ENCODE data around the gene MERTK.
"Not testable (repeated sequence)": the region's sequence is repeated elsewhere in the genome, so short reads cannot be mapped to it uniquely, and the experiment has no call there.

The MERTK gene

GRCh38 chr2:111909997-111910396 lies 11.6 kb downstream of the MERTK start:
- DNase-seq (ENCODE audit: low read depth in 2 of 2), result not testable (repeated sequence)

- no peak for DNase-seq (ENCODE audit: low read depth in 2 of 2)
Observed at GRCh38 chr2:111910609-111911277, 12.3 kb downstream of the MERTK start.

GRCh38 chr2:111911295-111911977 lies 13.0 kb downstream of the MERTK start:
- DNase-seq (ENCODE audit: low read depth in 2 of 2), result not testable (repeated sequence)

GRCh38 chr2:111912547-111912946 lies 14.1 kb downstream of the MERTK start:
- no peak for DNase-seq (ENCODE audit: low read depth in 2 of 2)

GRCh38 chr2:111917106-111917505 lies 18.7 kb downstream of the MERTK start:
- no peak for DNase-seq (ENCODE audit: low read depth in 2 of 2)

- no peak for DNase-seq (ENCODE audit: low read depth in 2 of 2)
Observed at GRCh38 chr2:111918383-111918806, 20.0 kb downstream of the MERTK start.

GRCh38 chr2:111919365-111919764 lies 21.0 kb downstream of the MERTK start:
- DNase-seq (ENCODE audit: low read depth in 2 of 2), result no peak

GRCh38 chr2:111919794-111920608 lies 21.6 kb downstream of the MERTK start:
- DNase-seq (ENCODE audit: low read depth in 2 of 2), result no peak

GRCh38 chr2:111923276-111923804 lies 24.9 kb downstream of the MERTK start:
- no peak for DNase-seq (ENCODE audit: low read depth in 2 of 2)

GRCh38 chr2:111924617-111925107 lies 26.3 kb downstream of the MERTK start:
- DNase-seq (ENCODE audit: low read depth in 2 of 2), result no peak

GRCh38 chr2:111927723-111928122 lies 29.3 kb downstream of the MERTK start:
- no peak for DNase-seq (ENCODE audit: low read depth in 2 of 2)

- no peak for DNase-seq (ENCODE audit: low read depth in 2 of 2)
Observed at GRCh38 chr2:111930409-111930808, 32.0 kb downstream of the MERTK start.

- DNase-seq (ENCODE audit: low read depth in 2 of 2), result no peak
Observed at GRCh38 chr2:111930875-111931274, 32.5 kb downstream of the MERTK start.

GRCh38 chr2:111932841-111933291 lies 34.5 kb downstream of the MERTK start:
- no peak for DNase-seq (ENCODE audit: low read depth in 2 of 2)

- not testable (repeated sequence) for DNase-seq (ENCODE audit: low read depth in 2 of 2)
Observed at GRCh38 chr2:111933900-111934299, 35.5 kb downstream of the MERTK start.

- no peak for DNase-seq (ENCODE audit: low read depth in 2 of 2)
Observed at GRCh38 chr2:111936881-111937280, 38.5 kb downstream of the MERTK start.

GRCh38 chr2:111938392-111938791 lies 40.0 kb downstream of the MERTK start:
- DNase-seq (ENCODE audit: low read depth in 2 of 2), result no peak

- DNase-seq (ENCODE audit: low read depth in 2 of 2), result no peak
Observed at GRCh38 chr2:111940333-111941196, 42.2 kb downstream of the MERTK start.

- DNase-seq (ENCODE audit: low read depth in 2 of 2), result no peak
Observed at GRCh38 chr2:111941531-111941930, 43.1 kb downstream of the MERTK start.

- DNase-seq (ENCODE audit: low read depth in 2 of 2), result no peak
Observed at GRCh38 chr2:111944531-111945210, 46.3 kb downstream of the MERTK start.
